K562 (cell line): ENCODE measurements around the gene RNF180. TPM values are rescaled to one million over a fixed set of nuclear protein-coding genes. Genes with fewer than 3 reads are reported as not detected.

ENCODE experiments used
- ATAC-seq: fragments of 200-7000 bp; cut with Tn5 transposase; 3 replicates; pipeline ENCODE4 v1.9.1; 2020; ENCODE audit warnings: moderate library complexity
- BruUV-seq: library from RNA; stranded (reverse); fragments of 400-500 nt; replicated peaks from 2 replicates; lab custom pipeline; 2021; lab: Mats Ljungman, UMichigan
- CTCF ChIA-PET: fragments of 300-600 bp; formaldehyde crosslinking; extraction: SDS; loops from one replicate; lab custom pipeline; 2021; ENCODE audit warnings: low intra/inter-chr PET ratio; lab: Yijun Ruan, JAX
- POLR2A ChIA-PET: fragments of 300-600, 350-650 bp; sonication (Branson Sonifier 250); formaldehyde crosslinking; extraction: SDS; loops from one replicate; lab custom pipeline; 2021; ENCODE audit warnings: antibody characterized with exemption, inconsistent platforms; lab: Yijun Ruan, JAX
- DNase-seq, 4 experiments: peaks; one replicate each; pipeline versions ENCODE4 v3.0.0 to v3.0.0-alpha.2; 2011 to 2018; ENCODE audit warnings: low spot score in 3 of 4, mixed read lengths in 3 of 4; ENCODE audit errors: extremely low read depth in 1 of 4
- FAIRE-seq: peaks from 2 replicates; lab custom pipeline; 2011; peaks lifted over from hg19 to GRCh38; lab: Jason Lieb, UNC
- H2AFZ ChIP-seq: 2 replicates; pipeline ENCODE4 v1.6.0; 2011; ENCODE audit warnings: low read depth, low read length, control low read depth, inconsistent platforms
- H3K27ac ChIP-seq: fragments of 200-600 bp; 3 replicates; pipeline ENCODE4 v1.8.0; 2011; ENCODE audit warnings: low read depth, mild to moderate bottlenecking, control low read depth, inconsistent platforms, low read length, moderate library complexity, mixed read lengths; ENCODE audit errors: extremely low read depth
- H3K27me3 ChIP-seq, 2 experiments: fragments of 300-600 bp in 1 of 2; 2 replicates in 1 of 2; 3 replicates in 1 of 2; pipeline versions ENCODE4 v1.6.0 to v1.8.0; 2011; ENCODE audit warnings: inconsistent platforms in 2 of 2, low read length in 2 of 2, mild to moderate bottlenecking in 1 of 2, mixed read lengths in 1 of 2, moderate library complexity in 1 of 2; ENCODE audit not compliant: control insufficient read depth in 2 of 2, insufficient read depth in 2 of 2
- H3K36me3 ChIP-seq: fragments of 300-600 bp; 3 replicates; pipeline ENCODE4 v1.8.0; 2011; ENCODE audit warnings: mild to moderate bottlenecking, low read length, inconsistent platforms; ENCODE audit not compliant: control insufficient read depth, insufficient read depth
- H3K4me1 ChIP-seq, 2 experiments: fragments of 200-600 bp in 1 of 2; replicated peaks in 1 of 2; 2 replicates in 1 of 2; 3 replicates in 1 of 2; pipeline versions ENCODE4 v1.5.1 to v1.8.0; 2011; ENCODE audit warnings: inconsistent platforms in 2 of 2, low read length in 2 of 2, mild to moderate bottlenecking in 1 of 2, mixed read lengths in 1 of 2, moderate library complexity in 1 of 2; ENCODE audit not compliant: control insufficient read depth in 2 of 2, insufficient read depth in 2 of 2
- H3K4me2 ChIP-seq: 2 replicates; pipeline ENCODE4 v1.6.1; 2011; ENCODE audit warnings: low read length, control low read depth, inconsistent platforms, mixed read lengths; ENCODE audit not compliant: insufficient read depth
- H3K4me3 ChIP-seq: fragments of 200-600 bp; sonication (generic), shearing (Covaris generic); 2 replicates; pipeline ENCODE4 v1.5.1; 2016; ENCODE audit warnings: control low read depth, inconsistent platforms
- H3K79me2 ChIP-seq: fragments of 200-600 bp; 3 replicates; pipeline ENCODE4 v1.8.0; 2011; ENCODE audit warnings: low read length, inconsistent platforms; ENCODE audit not compliant: control insufficient read depth, insufficient read depth
- H3K9ac ChIP-seq, 2 experiments: 2 replicates each; pipeline versions ENCODE4 v1.6.0 to v1.6.1; 2011; ENCODE audit warnings: low read depth in 2 of 2, low read length in 2 of 2, control low read depth in 1 of 2, inconsistent platforms in 1 of 2, mild to moderate bottlenecking in 1 of 2, mixed read lengths in 1 of 2; ENCODE audit not compliant: insufficient read depth in 1 of 2
- H3K9me1 ChIP-seq: one replicate; pipeline ENCODE4 v1.6.0; 2011; ENCODE audit warnings: inconsistent platforms, mild to moderate bottlenecking, low read length, moderate library complexity; ENCODE audit not compliant: control insufficient read depth, insufficient read depth
- H3K9me3 ChIP-seq: replicated peaks from 2 replicates; pipeline ENCODE4 v1.5.1; 2011; ENCODE audit warnings: low read depth, low read length, inconsistent platforms; ENCODE audit not compliant: control insufficient read depth, insufficient read depth
- H4K20me1 ChIP-seq: replicated peaks from 2 replicates; pipeline ENCODE4 v1.6.1; 2011; ENCODE audit warnings: low read length, inconsistent platforms, mixed read lengths; ENCODE audit not compliant: control insufficient read depth, insufficient read depth
- HSF4 ChIP-seq: fragments of 250-450 bp; sonication (Bioruptor Pico); IDR thresholded peaks from 2 replicates; pipeline ENCODE4 v2.1.2; 2022; ENCODE audit warnings: mild to moderate bottlenecking, moderate library complexity, borderline replicate concordance
- KAT8 ChIP-seq: fragments of 450-650 bp; IDR thresholded peaks from 2 replicates; pipeline ENCODE4 v1.6.1; 2016; ENCODE audit warnings: low read depth, mild to moderate bottlenecking
- RB1 ChIP-seq: fragments of 450-650 bp; IDR thresholded peaks from 2 replicates; pipeline ENCODE4 v1.6.1; 2017; ENCODE audit warnings: low read depth, mild to moderate bottlenecking
- RBM39 ChIP-seq: fragments of 200-400 bp; formaldehyde crosslinking; optimal IDR thresholded peaks from 2 replicates; pipeline ENCODE3; 2018; ENCODE audit warnings: low read depth, low read length
- SMAD2 ChIP-seq: fragments of 150-350 bp; IDR thresholded peaks from 2 replicates; pipeline ENCODE4 v1.6.1; 2014; ENCODE audit warnings: low read depth, mild to moderate bottlenecking, low read length
- TFAM ChIP-seq: fragments of 250-450 bp; sonication (Bioruptor Pico); conservative IDR thresholded peaks from 2 replicates; pipeline ENCODE4 v1.5.0; 2021; ENCODE audit warnings: mild to moderate bottlenecking, moderate library complexity
- TRIM28 ChIP-seq: fragments of 450-650 bp; IDR thresholded peaks from 2 replicates; pipeline ENCODE4 v1.6.1; 2017
- ZNF384 ChIP-seq: IDR thresholded peaks from 2 replicates; pipeline ENCODE4 v1.6.1; 2012; ENCODE audit warnings: low read depth, low read length, improper control_type of control experiment
- ZNF436 ChIP-seq: fragments of 250-450, 450-650 bp; sonication (Bioruptor Pico); formaldehyde crosslinking; IDR thresholded peaks from 2 replicates; pipeline ENCODE4 v1.7.0; 2020; ENCODE audit warnings: mild to moderate bottlenecking
- ZNF589 ChIP-seq: fragments of 200-800 bp; sonication (Bioruptor generic); IDR thresholded peaks from 2 replicates; pipeline ENCODE4 v1.6.1; 2016; ENCODE audit warnings: low read depth, missing genetic modification characterization, missing compliant biosample characterization
- ZNF717 ChIP-seq: fragments of 250-450 bp; sonication (Bioruptor Pico); IDR thresholded peaks from 2 replicates; pipeline ENCODE4 v1.5.0; 2021
- WGBS: fragments of 100-300 bp; shearing (Covaris generic); methylation state at CpG from one replicate; pipeline ENCODE4 v1.1.6; 2016; ENCODE audit warnings: low coverage, mixed read lengths; ENCODE audit not compliant: insufficient coverage; ENCODE audit errors: missing lambda C conversion rate; 5-methylcytosine and 5-hydroxymethylcytosine counted together
- in situ Hi-C: fragments of 300-500 bp; cut with MboI; formaldehyde crosslinking; loops from 4 replicates; pipeline ENCODE4 v1.15.0; 2018; ENCODE audit warnings: inconsistent platforms, mixed read lengths
- intact Hi-C: fragments of 100-400 bp; cut with micrococcal nuclease; formaldehyde crosslinking; loops from 2 replicates; pipeline ENCODE4 v1.14.2; 2022
- polyA plus RNA-seq, 8 experiments: library from polyadenylated mRNA; depleted of rRNA in 4 of 8; stranded (reverse) in 5 of 8; unstranded in 3 of 8; fragments of >200 nt; fragmentation: Nextera tagmentation in 2 of 8; fragmentation: Illumina TruSeq in 1 of 8; extraction: Ambion mirVana in 2 of 8; extraction: Trizol in 1 of 8; gene quantifications; 2 replicates each; pipeline versions ENCODE4 v1.2.1 to v1.2.3, GENCODE V29; 2011 to 2014; ENCODE audit warnings: inconsistent platforms in 1 of 8, missing spikeins in 1 of 8
- total RNA-seq, 7 experiments: library from RNA; depleted of rRNA in 6 of 7; stranded (reverse); fragments of >200 nt in 6 of 7; fragmentation: Illumina TruSeq in 2 of 7; extraction: Trizol in 2 of 7; gene quantifications; 2 replicates each; pipeline versions ENCODE4 v1.2.1 to v1.2.3, GENCODE V29; 2011 to 2021; ENCODE audit warnings: low replicate concordance in 1 of 7
- TF ChIP-seq, protein P1 (sequence below): fragments of 250-450 bp; sonication (Bioruptor Pico); IDR thresholded peaks from 2 replicates; pipeline ENCODE4 v1.4.0; 2020; ENCODE audit warnings: mild to moderate bottlenecking, moderate library complexity, borderline replicate concordance
- TF ChIP-seq, protein P2 (sequence below), 3 experiments: IDR thresholded peaks in 2 of 3; conservative IDR thresholded peaks in 1 of 3; 2 replicates each; pipeline ENCODE4 v1.5.1; 2011 to 2012; ENCODE audit warnings: low read length in 3 of 3, mild to moderate bottlenecking in 3 of 3, control low read depth in 2 of 3, improper control_type of control experiment in 1 of 3, inconsistent platforms in 1 of 3, low read depth in 1 of 3, mixed read lengths in 1 of 3, moderate library complexity in 1 of 3; ENCODE audit not compliant: insufficient read depth in 2 of 3

The RNF180 gene
- total and polyA plus RNA-seq, 9 of the 15 experiments (the other 6 are each of a cell fraction or from before 2014, with no cell fraction given): 0.05 TPM; not detected in 8

DNA sequence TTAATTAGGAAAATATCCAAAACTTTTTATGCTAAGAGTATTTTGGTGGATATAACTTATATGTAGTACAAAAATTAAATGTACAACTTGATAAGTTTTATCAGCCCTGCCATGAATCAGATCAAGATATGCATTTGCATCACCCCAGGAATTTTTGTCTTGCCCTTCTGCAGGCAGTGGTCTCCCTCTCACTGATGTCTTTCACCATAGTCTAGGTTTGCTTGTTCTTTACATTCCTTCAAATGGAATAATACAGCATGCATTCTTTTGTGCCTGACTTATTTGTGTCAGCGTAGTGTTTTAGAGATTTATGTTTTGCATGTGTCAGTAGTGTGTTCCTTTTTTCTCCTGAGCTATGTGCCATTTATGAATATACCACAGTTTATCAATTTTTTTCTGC lies 36.4 kb downstream of the RNF180 start:
- Histone ChIP-seq H3K27ac (no peak overlapping the region), H3K27me3 (no peaks in the 10 kb centered on the region), H3K4me2 (no peak overlapping the region), H3K9me3 (no peaks in the 10 kb centered on the region), H3K4me3 (no peak overlapping the region), H3K9me1 (no peaks in the 10 kb centered on the region), H2AFZ (no peak overlapping the region), H3K4me1 (no peaks in the 10 kb centered on the region), H3K79me2 (no peaks in the 10 kb centered on the region), H4K20me1 (no peaks in the 10 kb centered on the region), H3K36me3 (no peaks in the 10 kb centered on the region), H3K9ac (no peak overlapping the region)
- 0% methylated on average over 1 of the region's 1 CpG for WGBS
- DNase-seq: no peak
- POLR2A ChIA-PET: no interaction called here
- no peak for ATAC-seq
- TF ChIP-seq ZNF717 (CRISPR knock-in tag): no peak
- TF ChIP-seq ZNF436 (CRISPR knock-in tag): no peak
- CTCF ChIA-PET: no interaction called here
- BruUV-seq: no TSS peak
- peak; percentile 29 for FAIRE-seq
- in situ Hi-C loops: no loop called here
- intact Hi-C loops: no loop called here

DNA sequence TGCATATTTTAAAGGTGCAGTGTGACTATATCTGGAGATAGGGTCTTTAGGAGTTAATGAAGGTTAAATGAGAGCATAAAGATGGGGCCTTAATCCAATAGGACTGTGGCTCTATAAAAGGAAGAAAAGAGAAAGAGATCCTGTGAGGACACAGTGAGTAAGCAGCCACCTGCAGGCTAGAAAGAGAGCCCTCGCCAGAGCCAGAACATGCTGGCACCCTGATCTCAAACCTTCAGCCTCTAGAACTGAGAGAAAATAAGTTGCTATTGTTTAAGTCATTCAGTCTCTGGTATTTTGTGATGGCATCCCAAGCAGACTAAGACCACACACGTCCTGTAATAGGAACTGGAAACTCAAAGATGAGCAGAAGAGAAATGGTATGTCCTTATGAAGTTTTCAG lies 41.0 kb downstream of the RNF180 start:
- no peak for DNase-seq
- Histone ChIP-seq H3K27ac (no peak overlapping the region), H3K9me1 (no peaks in the 10 kb centered on the region), H3K27me3 (no peaks in the 10 kb centered on the region), H3K9me3 (no peaks in the 10 kb centered on the region), H3K9ac (no peak overlapping the region), H3K4me3 (no peak overlapping the region), H3K36me3 (no peaks in the 10 kb centered on the region), H3K4me2 (no peak overlapping the region), H4K20me1 (no peaks in the 10 kb centered on the region), H2AFZ (no peak overlapping the region), H3K4me1 (no peaks in the 10 kb centered on the region), H3K79me2 (no peaks in the 10 kb centered on the region)
- no peak for ATAC-seq
- 0% methylated on average over 2 of the region's 2 CpGs for WGBS
- BruUV-seq: no TSS peak
- in situ Hi-C loops: no loop called here
- ChIA-PET CTCF (no interaction called here), POLR2A (no interaction called here)
- FAIRE-seq: no peak
- intact Hi-C loops: no loop called here
- TF ChIP-seq RBM39 (no peak), ZNF384 (no peak), ZNF589 (CRISPR knock-in tag) (no peak), SMAD2 (no peak), TRIM28 (no peak), HSF4 (CRISPR knock-in tag) (no peak), TFAM (no peak), RB1 (no peak), KAT8 (no peak)
- TF ChIP-seq, protein P1, sequence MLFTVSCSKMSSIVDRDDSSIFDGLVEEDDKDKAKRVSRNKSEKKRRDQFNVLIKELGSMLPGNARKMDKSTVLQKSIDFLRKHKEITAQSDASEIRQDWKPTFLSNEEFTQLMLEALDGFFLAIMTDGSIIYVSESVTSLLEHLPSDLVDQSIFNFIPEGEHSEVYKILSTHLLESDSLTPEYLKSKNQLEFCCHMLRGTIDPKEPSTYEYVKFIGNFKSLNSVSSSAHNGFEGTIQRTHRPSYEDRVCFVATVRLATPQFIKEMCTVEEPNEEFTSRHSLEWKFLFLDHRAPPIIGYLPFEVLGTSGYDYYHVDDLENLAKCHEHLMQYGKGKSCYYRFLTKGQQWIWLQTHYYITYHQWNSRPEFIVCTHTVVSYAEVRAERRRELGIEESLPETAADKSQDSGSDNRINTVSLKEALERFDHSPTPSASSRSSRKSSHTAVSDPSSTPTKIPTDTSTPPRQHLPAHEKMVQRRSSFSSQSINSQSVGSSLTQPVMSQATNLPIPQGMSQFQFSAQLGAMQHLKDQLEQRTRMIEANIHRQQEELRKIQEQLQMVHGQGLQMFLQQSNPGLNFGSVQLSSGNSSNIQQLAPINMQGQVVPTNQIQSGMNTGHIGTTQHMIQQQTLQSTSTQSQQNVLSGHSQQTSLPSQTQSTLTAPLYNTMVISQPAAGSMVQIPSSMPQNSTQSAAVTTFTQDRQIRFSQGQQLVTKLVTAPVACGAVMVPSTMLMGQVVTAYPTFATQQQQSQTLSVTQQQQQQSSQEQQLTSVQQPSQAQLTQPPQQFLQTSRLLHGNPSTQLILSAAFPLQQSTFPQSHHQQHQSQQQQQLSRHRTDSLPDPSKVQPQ (CRISPR knock-in tag): no peak
- TF ChIP-seq, protein P2, sequence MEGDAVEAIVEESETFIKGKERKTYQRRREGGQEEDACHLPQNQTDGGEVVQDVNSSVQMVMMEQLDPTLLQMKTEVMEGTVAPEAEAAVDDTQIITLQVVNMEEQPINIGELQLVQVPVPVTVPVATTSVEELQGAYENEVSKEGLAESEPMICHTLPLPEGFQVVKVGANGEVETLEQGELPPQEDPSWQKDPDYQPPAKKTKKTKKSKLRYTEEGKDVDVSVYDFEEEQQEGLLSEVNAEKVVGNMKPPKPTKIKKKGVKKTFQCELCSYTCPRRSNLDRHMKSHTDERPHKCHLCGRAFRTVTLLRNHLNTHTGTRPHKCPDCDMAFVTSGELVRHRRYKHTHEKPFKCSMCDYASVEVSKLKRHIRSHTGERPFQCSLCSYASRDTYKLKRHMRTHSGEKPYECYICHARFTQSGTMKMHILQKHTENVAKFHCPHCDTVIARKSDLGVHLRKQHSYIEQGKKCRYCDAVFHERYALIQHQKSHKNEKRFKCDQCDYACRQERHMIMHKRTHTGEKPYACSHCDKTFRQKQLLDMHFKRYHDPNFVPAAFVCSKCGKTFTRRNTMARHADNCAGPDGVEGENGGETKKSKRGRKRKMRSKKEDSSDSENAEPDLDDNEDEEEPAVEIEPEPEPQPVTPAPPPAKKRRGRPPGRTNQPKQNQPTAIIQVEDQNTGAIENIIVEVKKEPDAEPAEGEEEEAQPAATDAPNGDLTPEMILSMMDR (IDR thresholded peaks at IDR 0.05 in 2 of 3, conservative IDR thresholded peaks at IDR 0.05 in 1 of 3; ENCODE audit: insufficient read depth in 2 of 3, low read depth in 1 of 3, low read length in 3 of 3): no peak
